Activated CD8-positive, alpha-beta memory T cell treated with anti-CD3 and anti-CD28 coated beads, Interleukin-2, amount 50 U/mL, for 4 hours (primary cell): Measurements from ENCODE around the gene GRID2IP.
"Not testable (repeated sequence)": the region's sequence is repeated elsewhere in the genome, so short reads cannot be mapped to it uniquely, and the experiment has no call there.

Experiments used
- DNase-seq: peaks from one replicate; pipeline ENCODE4 v3.0.0-alpha.2; 2020

Gene GRID2IP

DNA sequence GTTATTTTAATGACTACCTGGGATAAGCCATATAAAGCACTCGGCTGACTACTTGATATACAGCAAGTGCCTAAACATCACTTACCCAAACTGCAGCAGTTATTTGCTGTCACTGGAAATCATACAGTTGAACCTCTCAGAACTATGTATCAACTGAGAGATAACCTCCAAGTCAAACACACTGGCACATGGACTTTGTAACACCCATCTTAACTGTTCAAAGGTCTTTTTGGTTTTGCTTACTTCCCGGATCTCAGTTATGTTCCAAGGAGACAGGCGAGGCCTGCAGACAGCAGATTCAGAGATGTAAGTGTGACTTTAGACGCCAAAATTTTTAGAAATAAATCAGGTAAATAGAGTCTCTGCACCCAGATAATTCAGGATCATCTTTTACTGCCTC lies 69.0 kb downstream of the GRID2IP start:
- DNase-seq = no peak

- DNase-seq = no peak
Measured at GRCh38 chr7:6481445-6481844, 69.8 kb downstream of the GRID2IP start.

DNA sequence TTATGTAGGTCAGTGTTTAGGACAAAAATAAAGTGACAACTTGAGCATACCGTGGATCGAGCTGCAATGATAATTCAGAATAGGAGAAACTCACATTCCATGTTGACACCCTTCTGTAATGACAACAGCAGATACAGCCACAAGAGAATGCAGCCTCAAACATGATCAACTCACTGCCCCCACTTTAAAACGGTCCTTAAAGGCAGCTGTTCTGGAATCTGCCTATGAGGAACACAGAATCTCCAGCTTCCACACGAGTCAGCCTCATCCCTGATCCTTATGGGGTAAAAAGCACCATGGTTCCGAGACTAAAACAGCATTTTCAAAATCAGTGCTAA lies 71.0 kb downstream of the GRID2IP start:
- no peak for DNase-seq

DNA sequence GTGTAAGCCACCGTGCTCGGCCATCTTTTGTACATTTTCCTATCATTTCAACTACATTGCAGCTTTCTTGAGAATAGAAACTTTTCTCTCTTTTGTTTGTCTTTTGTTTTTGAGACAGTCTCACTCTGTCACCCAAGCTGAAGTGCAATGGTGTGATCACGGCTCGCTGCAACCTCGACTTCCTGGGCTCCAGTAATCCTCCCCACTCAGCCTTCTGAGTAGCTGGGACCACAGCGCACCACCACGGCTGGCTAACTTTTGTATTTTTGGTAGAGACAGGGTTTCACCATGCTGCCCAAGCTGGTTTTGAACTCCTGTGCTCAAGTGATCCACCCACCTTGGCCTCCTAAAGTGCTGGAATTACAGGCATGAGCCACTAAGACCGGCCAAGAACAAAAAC lies 72.2 kb downstream of the GRID2IP start:
- DNase-seq = no peak

- no peak for DNase-seq
Measured at GRCh38 chr7:6478186-6478585, 73.1 kb downstream of the GRID2IP start.

GRCh38 chr7:6477318-6477660 lies 74.0 kb downstream of the GRID2IP start:
- no peak for DNase-seq

DNA sequence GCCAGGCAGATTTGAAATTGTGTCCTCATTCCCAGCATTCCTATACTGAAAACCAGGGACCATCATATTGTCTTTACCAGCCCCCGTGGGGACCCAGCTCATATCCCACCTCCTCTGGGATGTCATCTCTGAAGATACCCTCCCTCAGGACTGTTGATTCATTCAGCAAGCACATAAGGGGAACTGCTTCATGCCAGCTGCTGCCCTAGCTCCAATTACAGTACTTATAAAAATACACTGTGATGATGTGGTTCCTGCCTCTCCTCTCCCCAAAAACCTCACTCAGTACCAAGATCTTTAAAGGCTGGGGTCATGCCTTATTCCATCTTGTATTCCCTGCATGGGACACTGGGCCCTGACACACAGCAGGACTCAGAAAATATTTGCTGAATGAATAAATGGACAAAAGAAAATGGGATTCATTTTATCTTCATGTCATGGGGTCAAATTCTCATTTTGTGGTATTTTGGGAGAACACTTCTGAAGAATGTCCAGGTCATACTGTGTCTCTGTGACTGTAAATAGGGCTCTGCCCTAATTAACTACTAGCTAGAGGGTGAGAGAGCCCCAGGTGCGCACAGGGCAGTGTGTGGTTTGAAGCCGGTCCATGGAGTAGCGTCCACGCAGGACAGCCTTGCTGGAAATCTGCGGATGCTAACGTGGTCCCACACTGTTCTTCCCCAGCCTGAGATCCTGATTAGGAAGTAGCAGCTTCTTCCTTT lies 74.5 kb downstream of the GRID2IP start:
- no peak for DNase-seq

GRCh38 chr7:6475433-6476186 lies 75.7 kb downstream of the GRID2IP start:
- DNase-seq = no peak

DNA sequence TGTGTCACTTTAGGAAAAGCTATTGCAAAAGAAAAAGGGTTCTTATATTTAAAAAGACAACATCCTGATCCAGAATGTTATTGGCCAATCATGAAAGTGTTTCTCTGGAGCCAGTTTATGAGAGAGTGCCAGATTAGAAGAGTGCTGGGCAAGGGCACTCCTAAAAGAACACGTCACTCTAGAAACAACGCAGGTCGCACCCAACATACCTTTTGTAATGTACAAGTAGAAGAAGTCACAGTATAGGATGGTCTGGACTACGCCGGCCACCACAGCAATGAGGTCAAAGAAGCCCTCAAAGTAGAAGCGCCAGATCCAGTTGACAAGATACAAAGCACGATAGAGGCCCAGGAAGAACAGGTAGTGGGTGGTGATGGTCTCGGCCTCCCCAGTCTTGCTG lies 85.4 kb downstream of the GRID2IP start:
- no peak for DNase-seq

DNA sequence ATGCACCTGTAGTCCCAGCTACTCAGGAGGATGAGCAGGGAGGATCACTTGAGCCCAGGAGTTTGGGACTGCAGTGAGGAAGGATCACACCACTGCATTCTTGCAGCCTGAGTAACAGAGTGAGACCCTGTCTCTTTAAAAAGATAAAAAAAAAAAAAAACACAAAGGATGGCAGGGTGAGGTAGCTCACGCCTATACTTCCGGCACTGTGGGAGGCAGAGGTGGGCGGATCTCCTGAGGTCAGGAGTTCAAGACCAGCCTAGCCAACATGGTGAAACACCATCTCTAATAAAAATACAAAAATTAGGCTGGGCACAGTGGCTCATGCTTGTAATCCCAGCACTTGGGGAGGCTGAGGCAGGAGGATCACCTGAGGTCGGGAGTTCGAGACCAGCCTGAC lies 87.7 kb downstream of the GRID2IP start:
- DNase-seq = not testable (repeated sequence)

DNA sequence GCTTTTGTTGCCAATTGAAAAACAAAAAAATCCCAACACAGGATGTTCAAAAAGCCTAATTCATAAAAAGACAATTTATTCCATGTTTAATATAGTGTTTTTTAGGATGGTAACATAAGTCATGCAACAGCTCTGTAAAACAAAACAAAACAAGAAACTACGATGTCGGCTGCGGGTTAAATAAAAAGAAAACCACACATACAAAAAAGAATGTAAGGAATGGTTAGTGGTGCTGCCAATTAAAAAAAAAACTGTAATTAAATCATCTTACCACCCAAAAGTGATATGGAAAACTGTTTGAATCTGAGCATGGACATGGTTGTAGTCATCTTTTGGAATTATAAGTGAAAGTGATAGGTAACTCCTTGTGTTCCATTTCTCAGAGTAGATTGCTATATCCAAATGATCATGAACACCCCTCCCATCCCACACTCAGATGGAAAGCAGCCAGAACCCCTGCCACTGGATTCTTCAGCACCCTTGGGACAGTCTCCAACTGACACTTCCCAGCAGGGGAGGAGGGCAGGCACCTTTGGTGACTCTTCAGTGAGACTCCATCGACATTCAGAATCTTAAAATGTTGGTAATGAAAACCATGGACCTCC lies 89.2 kb downstream of the GRID2IP start:
- no peak for DNase-seq

DNA sequence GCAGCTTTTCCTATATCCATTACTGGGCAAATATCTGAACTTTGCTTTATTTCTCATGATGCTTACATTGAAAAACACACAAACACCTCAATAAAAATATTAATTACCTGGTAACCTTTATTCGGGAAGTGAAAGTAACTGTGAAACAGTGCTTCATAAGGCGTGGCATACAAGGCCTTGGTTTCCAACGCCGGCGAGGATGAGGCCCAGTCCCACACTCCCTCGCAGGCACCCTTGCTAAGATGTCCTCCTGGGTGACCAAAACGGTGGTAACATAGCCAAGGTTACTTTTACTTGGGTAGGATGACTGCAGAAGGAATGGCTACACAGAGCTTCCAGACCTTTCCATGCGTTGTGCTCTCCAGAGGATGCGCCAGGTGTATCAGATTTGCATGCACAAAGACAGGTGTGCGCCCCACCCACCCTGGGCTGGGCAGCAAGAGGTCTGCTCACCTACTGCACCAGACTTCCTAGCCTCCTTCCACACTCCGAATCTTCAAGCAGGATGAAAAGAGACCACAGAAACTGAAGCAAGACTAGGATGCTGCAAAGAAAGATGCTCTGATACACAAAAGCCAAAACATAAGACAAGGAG lies 90.2 kb downstream of the GRID2IP start:
- no peak for DNase-seq

DNA sequence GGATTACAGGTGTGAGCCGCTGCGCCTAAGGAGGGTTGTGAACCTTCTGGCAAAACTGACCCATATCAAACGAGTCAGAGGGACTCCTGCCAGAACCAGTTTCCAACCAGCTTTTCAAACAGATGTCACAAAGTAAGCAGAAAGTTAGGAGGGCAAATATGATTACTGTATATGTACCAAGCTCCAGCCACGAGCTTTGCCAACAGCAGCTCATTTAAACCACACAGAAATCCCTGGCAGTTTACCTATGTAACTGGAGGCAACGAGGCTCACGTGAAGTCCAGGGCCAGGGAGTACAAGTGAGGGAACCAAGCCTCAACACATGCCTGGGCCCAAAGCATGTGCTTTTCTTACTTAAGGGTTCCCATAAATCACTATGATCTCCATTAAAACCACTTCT lies 91.0 kb downstream of the GRID2IP start:
- no peak for DNase-seq

DNA sequence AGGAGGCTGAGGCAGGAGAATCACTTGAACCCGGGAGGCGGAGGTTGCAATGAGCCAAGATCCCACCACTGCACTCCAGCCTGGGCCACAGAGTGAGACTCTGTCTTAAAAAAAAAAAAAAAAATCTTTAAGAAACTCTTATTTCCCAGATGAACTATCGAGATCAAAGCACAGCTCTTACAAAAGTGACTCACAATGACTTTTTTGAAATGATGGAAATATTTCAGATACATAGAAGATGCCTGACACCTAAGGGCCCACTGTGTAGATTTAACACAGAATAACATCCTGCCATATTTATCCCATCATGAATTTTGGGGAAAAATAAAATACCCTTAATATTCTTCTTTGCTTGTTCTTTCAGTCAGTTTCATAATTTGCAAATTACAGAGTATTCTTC lies 92.6 kb downstream of the GRID2IP start:
- not testable (repeated sequence) for DNase-seq

DNA sequence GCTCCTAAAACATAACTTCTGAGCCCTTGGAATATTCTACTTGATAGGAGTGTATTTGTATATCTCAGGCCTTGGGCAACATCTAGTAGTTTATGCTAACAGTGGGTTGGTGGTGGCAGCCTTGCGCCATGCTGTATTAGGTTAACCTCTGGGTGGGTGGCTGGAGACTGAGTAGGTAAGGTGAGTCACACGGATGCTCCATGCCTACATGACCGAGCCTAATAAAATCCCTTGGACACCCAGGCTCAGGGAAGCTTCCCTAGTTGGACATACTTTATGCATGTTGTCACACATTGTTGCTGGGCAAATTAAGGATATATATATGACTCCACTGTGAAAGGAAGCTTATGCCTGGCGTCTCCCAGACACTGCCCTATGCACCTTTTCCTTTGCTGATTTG lies 97.5 kb downstream of the GRID2IP start:
- no peak for DNase-seq

GRCh38 chr7:6451224-6451705 lies 100.0 kb downstream of the GRID2IP start:
- no peak for DNase-seq

DNA sequence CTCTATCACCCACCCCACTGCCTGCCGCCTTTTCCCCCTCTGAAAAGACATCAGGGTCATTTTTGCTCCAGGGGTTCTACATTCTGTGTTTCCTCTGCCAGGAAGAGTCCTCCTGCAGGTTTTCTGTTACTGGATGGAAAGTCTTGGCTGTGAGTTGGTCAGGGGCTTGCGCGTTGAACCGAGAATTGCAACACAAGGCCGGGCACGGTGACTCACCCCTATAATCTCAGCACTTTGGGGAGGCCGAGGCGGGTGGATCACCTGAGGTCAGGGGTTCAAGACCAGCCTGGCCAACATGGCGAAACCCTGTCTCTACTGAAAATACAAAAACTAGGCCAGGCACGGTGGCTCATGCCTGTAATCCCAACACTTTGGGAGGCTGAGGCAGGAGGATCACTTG lies 100.7 kb downstream of the GRID2IP start:
- not testable (repeated sequence) for DNase-seq

DNA sequence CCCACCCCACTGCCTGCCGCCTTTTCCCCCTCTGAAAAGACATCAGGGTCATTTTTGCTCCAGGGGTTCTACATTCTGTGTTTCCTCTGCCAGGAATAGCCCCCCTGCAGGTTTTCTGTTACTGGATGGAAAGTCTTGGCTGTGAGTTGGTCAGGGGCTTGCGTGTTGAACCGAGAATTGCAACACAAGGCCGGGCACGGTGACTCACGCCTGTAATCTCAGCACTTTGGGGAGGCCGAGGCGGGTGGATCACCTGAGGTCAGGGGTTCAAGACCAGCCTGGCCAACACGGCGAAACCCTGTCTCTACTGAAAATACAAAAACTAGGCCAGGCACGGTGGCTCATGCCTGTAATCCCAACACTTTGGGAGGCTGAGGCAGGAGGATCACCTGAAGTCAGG lies 101.4 kb downstream of the GRID2IP start:
- not testable (repeated sequence) for DNase-seq

DNA sequence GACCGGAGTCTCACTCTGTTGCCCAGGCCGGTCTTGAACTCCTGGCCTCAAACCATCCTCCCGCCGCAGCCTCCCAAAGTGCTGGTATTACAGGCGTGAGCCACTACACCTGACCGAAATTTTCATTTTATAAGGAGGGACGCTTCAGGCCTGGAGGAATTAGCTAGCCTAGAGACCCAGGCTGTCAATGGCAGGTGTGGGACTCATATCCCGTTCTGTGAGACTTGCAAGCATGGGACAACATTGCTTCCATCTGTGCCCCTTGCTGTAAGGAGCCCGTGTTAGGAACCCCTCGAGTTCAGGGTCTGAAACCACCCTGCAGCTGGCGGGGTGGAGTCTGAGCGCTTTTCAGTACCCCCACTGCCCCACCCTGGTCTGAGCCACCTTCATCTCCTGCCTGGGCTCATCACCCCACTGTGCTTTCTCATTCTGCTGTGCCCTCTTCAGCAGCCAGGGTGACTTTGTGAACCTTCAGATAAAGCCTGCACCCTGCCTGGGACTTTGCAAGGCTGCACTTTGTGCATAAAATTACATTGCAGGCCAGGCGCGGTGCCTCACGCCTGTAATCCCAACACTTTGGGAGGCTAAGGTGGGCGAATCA lies 102.2 kb downstream of the GRID2IP start:
- no peak for DNase-seq

DNA sequence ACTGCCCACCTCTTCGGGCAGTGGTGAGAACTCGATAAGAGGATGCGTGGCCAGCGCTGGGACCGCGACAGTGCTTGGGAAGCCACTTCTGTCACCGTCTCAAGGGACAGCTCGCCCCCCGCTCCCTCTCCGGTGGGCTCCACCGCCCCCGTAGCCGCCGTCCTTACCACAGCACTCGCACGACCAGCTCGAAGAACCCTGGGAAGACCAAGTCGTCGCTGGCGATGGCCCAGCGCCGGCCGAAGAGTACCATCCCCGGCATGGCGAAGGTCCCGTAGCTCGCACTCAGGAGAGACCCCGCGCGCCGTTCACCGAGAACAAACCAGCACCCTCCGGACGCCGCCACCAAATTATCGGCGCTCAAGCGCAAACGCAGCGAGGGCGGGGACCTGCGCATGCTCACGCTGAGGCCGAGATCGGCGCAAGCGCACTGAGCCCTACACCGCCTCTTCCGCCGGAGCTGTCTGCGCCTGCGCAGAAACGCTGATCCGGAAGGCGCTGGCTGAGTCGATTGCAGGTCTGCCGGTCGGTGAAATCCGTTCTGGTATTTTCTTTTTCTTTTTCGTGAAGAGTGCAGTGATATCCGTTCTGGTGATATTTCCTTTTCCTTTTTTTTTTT lies 103.6 kb downstream of the GRID2IP start, which contains the start of gene DAGLB:
TSS of gene DAGLB (minus strand) at position 374 of the 619 bp plus-strand sequence. CDS start at position 262, 112 bp downstream.
- DNase-seq = peak; percentile 95
